ENCODE measurements around the gene GABRR3.
A peak's percentile ranks its signal among the peaks of the same experiment; 100 is the strongest.

Gene GABRR3

DNA sequence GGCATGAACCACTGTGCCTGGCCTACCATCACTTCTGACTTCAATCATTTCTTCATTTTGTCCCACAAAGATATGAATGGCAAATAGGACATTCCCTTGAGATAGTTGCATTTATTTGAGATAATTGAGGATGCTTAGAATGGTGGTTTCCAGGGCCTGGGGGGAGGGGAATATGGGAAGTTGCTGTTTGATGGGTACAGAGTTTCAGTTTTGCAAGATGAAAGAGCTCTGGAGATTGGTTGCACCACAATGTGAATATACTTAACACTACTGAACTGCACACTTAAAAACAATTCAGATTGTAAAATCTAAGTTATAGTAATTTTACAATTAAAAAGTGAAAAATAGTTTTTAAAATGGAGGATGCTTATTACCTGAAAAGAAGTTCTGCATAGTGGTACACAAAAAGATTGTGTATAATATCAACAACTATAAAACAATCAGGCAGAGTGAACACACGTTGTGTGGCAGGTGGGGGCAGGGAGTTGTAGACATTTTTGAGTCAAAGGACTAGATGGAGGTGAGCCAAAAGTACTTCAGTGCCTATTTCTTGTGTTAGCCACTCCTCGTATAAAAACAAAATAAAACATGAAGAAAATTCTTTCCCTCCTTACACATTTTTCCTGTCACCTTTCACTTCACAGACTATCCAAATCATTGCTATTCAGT lies 44.4 kb downstream of the GABRR3 start:
- no peak for DNase-seq (ENCODE audit: low read depth in 2 of 2)

DNA sequence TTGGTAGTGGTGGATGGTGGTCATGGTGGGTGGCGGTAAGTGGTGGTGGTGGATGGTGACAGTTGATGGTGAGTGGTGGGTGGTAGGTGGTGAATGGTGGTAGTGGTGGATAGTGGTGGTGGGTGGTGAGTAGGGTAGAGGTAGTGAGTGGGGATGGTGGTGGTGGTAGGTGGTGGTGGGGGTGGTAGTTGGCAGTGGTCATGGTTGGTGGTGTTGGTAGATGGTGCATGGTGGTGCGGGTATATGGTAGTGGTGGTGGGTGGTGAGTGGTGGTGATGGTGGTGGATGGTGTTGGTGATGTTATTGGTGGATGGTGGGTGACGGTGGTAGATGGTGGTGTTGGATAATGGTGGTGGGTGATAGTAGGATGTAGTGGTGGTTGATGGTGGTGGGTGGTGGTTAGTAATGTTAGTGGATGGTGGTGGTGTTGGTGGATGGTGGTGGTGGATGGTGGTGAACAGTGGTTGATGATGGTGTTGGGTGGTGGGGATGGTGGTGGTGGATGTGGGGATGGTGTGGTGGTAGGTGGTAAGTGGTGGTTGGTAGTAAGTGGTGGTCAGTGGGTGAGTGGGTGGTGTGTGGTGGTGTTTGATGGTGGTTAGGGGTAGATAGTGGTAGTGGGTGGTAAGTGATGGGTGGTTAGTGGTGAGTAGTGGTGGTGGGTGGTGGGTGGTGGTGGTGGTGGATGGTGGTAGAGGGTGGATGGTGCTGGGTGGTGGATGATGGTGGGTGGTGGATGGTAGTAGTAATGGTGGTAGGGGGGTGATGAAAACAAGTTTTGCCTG lies 46.1 kb downstream of the GABRR3 start:
- no peak for DNase-seq (ENCODE audit: low read depth in 2 of 2)

DNA sequence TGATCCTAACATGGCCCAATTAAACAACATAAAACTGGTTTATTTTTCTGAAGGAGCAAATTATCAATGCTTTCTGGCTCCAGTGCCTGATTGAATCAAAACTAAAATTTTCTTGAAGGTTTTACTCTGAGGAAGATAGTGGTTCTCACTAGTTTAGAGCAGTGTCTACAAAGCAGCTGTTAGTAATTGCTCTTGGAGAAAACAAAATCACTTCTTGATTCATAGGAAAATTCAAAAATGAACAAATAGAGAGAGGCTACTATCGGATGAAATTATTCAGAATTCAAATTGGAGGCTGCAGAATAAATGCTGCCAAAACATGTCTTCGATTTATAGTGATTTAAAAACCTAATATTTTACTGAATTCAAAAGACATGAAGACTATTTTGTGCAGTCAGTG lies 47.8 kb downstream of the GABRR3 start:
- DNase-seq (ENCODE audit: low read depth in 2 of 2): no peak

DNA sequence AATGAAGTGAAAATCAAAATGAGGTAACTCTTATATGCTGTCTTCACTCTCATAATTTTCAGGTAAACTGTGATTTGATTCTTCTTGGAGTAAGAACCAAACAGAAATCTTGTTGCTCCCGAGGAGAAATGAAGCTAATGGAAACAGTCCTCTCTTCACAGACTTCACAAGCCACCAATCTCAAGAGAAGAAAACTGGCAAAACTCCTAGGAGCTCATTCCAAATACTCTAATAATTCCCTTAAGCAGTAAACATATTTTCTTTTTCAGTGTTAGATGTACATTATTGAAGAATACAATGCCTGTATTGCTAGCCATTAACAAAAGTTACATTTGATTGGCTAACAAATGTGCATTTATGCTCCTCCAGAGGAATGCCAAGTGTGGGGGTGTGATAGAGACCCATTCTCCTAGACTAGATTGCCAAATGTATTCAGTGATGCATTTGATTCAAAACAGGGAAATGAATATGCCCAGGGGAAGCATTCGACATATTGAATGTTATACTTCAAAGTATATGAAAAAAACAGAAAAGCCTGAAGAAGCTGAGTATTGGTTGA lies 51.1 kb downstream of the GABRR3 start:
- DNase-seq (ENCODE audit: low read depth in 2 of 2): no peak

DNA sequence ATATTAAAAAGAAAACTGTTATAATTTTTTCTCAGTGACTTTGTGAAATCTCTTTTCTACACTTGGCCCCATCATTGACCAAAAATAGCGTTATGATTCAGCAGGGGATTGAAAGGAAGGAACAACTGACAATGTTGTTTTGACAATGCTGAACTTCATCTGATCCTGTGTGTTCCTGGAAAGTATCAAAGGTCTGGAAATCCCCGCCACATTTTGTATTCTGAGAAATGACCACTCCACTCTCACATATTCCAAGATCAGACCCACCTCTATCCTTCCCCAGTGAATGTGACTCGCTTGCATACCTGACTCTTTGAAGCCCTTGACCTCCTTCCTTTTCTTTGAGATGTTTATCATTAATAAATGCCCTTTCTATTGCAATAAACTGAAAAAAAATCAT lies 53.2 kb downstream of the GABRR3 start:
- DNase-seq (ENCODE audit: low read depth in 2 of 2): no peak

DNA sequence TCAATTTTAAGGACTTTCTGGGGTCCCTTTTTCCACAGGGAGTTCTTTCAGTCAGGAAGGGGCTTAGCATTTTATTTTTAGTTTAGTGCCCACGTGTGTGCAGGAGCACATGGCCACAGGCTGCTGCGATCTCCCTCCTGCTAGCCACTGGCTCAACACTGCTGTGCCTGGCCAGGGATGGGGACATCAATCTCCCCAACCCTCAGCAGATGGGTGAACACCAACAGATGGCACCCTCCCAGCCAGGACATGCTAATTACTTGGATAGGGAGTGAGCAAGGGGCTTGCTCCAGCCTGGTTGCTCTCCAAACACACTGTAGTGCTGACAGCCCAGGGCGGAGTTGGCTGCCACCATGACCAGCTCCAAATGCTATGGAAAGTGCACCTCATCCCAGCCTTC lies 55.5 kb downstream of the GABRR3 start:
- no peak for DNase-seq (ENCODE audit: low read depth in 2 of 2)

DNA sequence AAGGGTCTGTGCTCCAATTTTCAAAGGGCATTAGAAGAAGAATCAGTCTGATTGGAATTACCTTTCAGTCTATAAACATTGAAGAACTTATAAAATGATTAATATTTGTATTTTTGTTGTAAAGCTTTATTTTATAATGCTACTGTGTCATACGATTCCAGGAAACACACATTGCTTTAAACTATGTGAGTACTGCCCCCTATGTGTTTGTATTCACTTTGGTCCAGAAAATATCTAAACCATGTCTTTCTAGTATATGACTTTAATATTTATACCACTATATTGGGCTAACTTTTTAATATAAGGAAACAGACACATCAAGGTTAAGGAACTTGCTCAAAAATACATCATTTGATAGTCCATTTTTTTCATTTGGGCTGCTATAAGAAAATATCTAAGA lies 59.6 kb downstream of the GABRR3 start:
- DNase-seq (ENCODE audit: low read depth in 2 of 2): no peak

DNA sequence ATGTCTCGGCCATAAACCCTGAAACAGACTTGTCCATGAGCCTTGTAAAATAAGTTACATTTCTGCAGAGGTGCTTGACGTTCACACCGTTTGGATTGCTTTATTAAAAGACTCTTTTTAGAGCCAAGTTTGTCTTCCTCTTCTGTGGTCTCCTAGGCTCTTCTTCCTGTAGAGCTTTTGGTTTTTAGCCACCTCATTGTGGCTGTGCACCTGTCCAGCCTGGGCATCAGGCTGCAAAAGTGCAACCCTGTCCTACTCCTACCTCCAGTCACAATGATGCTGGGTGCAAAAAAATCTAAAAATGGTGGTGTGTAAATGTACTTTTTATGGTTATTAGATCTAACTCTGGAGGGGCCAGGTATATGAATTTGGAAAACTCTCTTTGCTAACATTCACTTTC lies 60.1 kb downstream of the GABRR3 start:
- no peak for DNase-seq (ENCODE audit: low read depth in 2 of 2)

DNA sequence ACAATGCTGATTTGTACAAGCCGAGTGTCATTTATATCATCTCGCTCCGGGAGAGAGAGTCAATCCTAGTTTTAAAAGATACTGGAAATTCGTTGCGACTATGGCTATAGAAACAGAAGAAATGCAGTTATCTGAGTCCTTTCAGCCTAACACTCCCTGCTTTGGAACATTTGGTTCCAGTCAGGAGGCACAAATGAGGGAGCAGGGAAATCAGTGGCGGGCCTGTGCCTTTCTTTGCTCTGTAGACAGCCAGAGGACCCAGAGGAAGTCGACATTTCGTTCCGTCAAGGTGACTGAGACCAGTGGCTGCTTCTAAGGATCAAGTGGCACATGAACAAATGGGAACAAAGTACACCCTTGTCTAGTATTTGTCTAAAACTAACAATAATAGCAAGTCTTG lies 62.1 kb downstream of the GABRR3 start:
- DNase-seq (ENCODE audit: low read depth in 2 of 2): no peak

DNA sequence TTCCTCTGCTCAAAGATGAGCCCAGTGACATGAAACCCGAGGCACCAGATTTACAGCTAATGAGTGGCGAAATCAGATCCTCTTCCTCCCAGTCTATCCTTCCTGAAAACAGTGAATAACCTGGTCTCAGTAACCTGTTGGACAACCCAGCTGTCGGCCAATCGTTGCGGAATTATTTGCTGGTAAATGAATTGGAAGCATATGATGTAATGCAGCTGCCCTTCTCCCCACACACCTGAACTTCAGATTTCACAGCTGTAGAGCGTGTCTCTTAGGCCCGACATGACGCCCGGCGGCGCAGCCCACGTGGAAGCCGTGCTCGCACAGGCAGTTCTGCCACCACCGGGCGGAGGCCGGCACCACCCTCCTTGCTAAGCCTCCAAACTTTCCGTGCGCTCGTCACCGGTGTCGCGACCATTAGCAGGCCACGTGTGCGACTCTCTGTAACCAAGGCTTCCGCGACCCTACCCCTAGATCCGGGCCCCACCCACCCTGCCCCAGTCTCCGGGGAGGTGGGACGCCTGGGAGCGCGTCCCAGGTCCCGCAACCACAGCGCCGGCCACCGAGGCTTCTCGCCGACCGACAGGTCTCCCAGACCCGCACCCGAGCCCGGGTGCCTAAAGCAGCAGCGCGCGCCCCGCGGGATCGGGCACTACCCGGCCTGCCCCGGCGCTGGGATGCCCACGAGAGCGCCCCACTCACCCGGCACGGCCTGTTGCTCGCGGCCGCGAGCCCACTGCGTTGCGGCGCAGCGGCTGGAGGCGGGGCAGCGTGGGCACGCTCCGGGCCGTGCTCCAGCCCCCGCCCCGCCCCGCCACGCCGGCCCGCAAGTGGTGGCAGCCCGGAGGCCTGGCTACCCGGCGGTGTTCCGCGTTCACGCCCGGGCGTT lies 63.2 kb downstream of the GABRR3 start, which contains the start of gene RIOX2:
Gene RIOX2, minus strand, starts transcription at position 753 of the 889 bp plus-strand sequence. CDS start 4,838 bp downstream, outside the sequence.
- DNase-seq (ENCODE audit: low read depth in 2 of 2): peak; percentile 66 to 67

DNA sequence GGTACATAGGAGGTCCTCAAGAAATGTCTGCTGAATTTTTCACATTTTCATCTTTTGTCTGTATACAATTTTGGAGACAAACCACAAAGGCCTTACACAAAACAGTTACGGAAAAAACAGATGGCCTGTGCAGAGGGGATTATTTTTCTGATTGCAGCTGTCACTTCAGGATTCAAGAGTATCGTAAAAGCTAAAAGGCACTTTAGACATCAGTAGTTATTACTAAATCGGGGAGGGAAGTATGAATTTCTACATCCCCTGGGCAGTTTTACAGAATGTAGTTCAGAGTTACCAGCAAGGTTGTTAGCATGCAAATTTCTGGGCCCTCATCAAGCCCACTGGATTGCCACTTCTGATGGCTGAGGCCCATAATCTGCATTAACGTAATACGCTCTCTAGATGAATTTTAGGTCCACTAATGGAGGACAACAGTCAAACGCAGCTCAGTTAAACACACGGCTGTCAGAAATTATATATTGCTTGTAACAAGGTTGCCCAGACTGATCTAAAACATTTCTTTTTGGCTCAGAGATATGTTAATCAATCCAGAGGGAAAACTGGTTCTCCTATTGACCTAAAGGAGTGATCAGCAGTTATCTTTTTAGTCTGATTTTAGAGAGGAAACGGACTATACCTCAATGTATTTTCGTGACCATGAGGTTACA lies 64.0 kb downstream of the GABRR3 start:
- no peak for DNase-seq (ENCODE audit: low read depth in 2 of 2)

DNA sequence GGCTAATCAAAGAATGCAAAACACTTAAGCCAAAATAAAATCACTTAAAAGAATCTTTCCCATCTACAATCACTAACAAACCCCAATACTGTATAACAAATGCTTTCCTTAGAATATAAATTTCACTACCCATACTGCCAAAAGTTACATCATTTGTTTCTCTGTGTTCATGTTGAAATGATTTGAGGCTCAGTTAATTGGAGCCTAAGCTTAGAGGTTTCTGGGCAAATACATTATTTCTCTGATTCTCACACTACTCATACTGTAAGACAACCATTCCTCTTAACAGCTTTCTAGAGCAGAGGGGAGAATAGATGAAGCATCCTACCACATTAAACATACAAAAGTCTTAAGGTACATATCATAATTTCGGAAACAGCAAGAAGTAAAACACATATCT lies 65.0 kb downstream of the GABRR3 start:
- no peak for DNase-seq (ENCODE audit: low read depth in 2 of 2)

DNA sequence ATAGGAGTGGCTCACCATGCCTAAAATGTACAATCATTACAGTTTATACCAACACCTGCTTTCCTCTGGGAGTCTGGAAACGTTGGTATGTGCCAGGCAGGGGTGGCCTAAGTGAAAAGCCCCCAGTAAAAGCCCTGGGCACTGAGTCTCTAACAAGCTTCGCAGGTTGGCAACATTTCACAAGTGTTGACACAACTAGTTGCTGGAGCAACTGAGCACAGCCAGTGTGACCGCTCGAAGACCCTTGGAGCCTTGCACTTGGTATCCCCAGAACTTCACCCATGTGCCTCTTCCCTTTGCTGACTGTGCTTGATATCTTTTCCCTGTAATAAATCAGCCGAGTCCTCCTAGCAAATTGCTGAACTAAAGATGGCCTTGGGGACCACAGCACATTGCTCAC lies 65.6 kb downstream of the GABRR3 start:
- no peak for DNase-seq (ENCODE audit: low read depth in 2 of 2)

DNA sequence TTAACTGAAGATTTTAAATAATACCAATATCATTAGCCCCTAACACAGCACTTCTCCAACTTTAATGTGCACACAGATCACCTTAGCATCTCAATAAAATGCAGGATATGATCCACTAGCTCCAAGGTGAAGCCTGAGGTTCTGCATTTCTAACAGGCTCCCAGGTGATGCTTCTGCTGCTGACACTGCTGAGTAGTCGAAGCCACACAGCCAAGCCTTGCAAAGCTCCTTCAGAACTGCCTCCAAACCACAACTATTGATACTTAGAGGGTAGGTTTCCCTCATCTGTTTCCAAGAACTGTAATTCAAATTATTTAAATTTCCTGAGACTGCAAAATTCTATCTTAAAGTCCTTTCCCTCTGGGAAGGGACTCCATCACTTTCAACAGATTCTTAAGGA lies 66.7 kb downstream of the GABRR3 start:
- DNase-seq (ENCODE audit: low read depth in 2 of 2): no peak

DNA sequence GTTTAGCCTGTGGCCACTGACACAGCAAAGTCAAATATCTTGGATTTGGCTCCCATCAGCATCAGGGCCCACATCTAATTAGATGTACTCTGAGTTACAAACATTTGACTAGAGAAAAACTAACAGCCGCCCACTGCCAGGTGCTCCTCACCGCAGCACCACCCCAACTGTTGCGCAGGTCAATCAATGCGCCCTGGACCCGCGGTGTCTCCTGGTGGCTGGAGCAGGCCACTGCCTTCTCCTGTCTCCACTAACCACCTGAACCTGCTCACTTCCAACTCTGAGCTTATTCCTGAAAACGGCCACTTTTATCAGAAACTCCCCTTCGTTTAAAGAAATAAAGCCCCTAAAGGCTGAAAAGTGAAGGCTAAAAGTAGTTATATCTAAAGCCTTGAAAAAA lies 67.1 kb downstream of the GABRR3 start:
- DNase-seq (ENCODE audit: low read depth in 2 of 2): no peak

DNA sequence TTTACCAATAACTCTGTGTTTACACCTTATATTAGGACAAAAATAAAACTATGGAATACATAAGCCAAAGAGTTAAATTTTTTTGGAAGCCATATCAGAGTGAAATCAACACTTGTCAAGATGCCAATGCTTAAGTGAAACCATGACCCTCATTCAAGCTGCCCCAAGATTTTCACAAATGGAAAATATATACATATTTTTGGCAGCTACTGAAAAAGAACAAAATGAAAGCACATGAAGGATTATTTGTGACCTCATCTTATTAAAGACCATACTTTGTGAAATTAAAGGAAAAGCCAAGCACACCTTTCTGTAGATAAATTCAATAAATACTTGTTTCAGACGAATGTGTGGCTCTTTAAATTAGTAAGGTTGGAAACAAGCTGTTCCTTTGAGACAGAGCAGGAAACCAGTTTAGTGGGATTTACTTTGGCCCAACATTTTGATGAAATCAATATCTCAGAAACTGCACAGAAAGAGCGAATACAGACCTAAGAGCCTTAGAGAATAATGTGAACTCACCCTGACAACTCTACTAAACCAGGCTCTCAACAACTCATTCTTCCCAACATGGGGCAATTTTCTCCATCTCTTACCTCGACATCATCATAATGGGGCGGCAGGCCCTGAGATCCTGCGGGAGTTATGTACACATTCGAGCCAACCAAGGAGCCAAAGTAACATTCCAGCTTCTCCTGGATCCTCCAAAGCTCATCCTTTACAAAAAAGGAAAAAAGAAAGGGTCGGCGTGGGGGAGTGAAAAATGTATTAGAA lies 73.9 kb downstream of the GABRR3 start:
- DNase-seq (ENCODE audit: low read depth in 2 of 2): no peak

DNA sequence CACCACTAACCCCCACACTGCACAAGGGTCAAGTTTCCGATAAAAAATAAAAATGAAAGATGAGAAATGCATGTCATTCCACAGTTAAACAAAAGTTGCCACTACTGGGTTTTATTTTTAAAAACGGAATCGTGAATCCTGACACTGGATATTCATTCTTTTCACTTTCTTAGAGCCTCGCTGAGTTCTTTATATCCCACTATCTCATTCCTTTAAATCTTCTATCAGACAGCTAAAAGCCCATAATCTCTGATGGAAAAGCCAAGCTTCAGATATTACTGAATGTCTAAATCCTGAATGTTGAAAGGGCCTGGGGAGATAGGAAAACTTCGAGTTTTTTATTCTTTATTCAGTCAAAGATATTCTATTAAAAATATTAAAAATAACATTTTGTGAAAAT lies 74.6 kb downstream of the GABRR3 start:
- no peak for DNase-seq (ENCODE audit: low read depth in 2 of 2)

DNA sequence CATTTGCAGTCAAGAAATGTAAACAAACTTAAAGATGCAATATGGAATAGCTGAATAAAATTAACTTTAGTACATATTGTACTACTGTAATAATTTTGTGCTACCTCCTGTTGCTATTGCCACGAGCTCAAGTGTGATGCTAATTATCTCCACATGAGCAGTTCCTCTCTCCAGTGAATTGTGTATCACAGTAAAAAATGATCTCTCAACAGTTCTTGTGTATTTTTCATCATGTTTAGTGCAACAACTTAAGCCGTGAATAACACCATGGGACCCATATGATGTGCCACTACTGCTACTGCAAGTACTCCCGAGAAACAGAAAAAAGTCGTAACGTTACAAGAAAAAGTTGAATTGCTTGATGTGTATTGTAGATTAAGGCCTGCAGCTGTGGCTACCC lies 75.2 kb downstream of the GABRR3 start:
- DNase-seq (ENCODE audit: low read depth in 2 of 2): no peak

DNA sequence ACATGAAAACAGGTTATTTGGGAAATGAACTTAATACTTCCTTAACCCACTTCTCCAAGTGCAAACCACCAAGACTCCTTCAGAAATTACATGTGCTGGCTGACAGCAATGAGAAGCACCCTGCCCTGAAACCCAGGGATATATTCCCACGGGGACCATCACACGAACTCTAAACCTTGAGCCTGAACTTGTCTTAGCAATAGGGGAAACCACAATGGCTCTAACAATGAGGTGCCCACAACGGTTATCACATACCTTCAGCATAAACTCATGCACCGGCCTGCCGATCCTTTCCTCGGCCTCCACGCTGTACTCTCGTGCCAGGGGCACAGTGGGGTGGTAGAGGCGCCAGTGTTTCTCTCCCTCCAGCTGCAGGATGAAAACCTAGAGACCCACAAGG lies 76.3 kb downstream of the GABRR3 start:
- DNase-seq (ENCODE audit: low read depth in 2 of 2): no peak

DNA sequence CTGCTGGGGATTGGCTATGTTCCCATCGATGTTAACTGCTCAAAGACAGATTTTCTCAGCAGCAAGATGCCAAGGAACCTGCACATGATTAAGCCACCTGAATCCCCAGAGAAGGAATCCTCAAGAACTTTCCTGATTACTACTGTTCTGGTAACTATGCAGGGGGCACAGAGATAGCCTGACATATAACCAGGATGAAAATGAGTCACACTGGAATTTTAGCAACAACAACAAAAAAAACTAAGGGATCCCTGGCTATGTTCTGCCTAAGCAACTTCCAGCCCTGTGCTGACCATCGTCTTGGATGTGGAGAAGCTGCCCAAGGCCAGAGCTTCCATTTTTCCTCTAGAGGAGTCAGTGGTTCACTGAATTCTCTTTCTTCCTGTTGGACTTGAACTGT lies 76.7 kb downstream of the GABRR3 start:
- DNase-seq (ENCODE audit: low read depth in 2 of 2): no peak

Measured in stimulated activated CD8-positive, alpha-beta memory T cell treated with anti-CD3 and anti-CD28 coated beads, Interleukin-2, amount 100 ng/mL, for 48 hours (primary cell).